HG02970 (cell line): Measurements from ENCODE around the gene SDS.

Experiments used
- ATAC-seq: cut with Tn5 transposase; IDR thresholded peaks from one replicate; pipeline ENCODE4 v1.9.1; 2021; ENCODE audit warnings: mild to moderate bottlenecking, moderate library complexity, moderate number of reproducible peaks; ENCODE audit not compliant: unreplicated experiment, low FRiP score

SDS gene

DNA sequence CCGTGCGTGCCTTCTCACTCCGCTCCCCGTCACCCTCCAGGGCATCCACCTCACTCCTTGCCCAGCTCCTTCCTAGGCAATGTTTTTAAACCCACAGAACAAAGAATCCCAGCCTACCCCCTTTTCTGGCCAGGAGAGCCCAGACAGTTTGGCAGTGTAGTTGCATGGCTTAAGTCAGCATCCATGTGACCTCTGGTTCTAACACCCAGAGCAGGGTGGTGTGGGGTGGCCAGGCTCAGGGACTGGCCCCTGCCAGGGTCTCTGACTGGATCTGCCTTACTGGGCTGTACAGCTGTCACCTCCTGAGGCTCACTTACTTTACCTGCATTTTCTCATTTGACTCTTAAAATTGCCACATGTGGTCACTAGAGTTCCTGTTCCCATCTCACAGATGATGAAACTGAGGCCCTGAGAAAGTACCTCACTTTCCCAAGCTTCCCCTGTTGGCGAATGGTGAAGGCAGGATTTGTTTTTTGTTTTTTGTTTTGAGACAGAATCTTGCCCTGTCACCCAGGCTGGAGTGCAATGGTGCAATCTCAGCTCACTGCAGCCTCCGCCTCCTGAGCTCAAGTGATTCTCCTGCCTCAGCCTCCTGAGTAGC, 18.3 kb downstream of the SDS start:
- no peak for ATAC-seq

DNA sequence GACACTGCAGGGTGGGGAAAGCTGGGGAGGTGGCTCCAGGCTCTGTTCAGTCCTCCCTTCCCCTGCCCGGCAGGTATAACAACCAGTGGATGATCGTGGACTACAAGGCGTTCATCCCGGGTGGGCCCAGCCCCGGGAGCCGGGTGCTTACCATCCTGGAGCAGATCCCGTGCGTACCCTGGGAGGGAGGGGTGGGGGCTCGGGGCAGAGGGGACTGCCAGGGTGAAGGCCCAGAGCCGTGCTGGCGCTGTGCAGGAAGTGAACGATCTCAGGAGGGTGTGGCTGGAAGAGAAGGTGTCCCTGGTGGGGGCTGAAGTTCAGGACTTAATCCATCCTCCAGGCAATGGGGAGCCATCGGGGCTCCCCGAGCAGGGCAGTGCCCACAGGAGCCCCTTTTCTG, 18.9 kb downstream of the SDS start:
- no peak for ATAC-seq

DNA sequence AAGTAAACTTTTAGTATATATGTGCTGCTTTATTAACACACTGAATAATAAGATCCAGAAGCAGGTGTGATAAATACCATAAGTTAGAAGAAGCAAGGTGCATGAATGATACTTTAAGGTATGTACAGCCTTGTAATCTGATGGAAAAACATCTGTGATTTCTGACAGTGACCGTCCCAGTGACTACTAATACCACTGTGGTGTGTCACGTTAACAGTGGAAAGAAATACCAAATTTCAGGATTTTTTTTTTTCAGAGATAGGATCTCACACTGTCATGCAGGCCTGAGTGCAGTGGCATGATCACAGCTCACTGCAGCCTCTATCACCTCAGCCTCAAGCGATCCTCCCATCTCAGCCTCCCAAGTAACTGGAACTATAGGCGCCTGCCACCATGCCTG, 21.5 kb downstream of the SDS start:
- no peak for ATAC-seq

GRCh38 chr12:113381220-113381619, 22.5 kb downstream of the SDS start:
- no peak for ATAC-seq

DNA sequence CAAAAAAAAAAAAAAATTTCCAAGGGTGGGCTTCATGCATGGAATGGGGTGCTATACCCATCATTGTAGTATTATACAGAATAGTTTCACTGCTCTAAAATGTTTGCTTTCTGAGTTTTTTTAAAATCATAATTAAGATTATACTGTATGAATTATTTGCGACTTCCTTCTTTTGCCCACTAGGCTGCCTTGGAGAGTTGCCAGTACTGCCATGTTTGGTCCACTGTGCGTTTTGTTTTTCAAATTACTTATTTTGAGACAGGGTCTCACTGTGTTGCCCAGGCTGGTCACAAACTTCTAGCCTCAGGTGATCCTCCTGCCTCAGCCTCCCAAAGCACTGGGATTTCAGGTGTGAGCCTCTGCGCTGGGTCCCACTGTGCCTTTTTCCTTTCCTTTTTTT, 25.4 kb downstream of the SDS start:
- no peak for ATAC-seq

GRCh38 chr12:113374823-113375428, 28.8 kb downstream of the SDS start:
- no peak for ATAC-seq

- ATAC-seq, result no peak
Measured at GRCh38 chr12:113373969-113374368, 29.7 kb downstream of the SDS start.

DNA sequence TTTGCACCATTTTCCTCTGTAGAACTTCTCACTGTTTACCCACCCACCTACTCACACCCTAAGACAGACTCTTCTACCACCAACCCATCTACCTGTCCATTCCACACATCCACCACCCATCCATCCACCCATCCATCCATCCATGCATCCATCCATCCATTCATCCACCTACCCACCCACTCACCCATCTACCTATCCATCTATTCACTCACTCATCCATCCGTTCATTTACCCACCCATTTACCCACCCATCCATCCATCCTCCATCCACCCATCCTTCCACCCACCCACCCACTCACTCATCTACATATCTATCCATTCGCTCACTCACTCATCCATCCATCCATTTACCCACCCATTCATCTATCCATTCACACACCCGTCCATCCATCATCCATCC, 30.2 kb downstream of the SDS start:
- no peak for ATAC-seq

GRCh38 chr12:113372371-113372770, 31.3 kb downstream of the SDS start:
- ATAC-seq, result no peak

DNA sequence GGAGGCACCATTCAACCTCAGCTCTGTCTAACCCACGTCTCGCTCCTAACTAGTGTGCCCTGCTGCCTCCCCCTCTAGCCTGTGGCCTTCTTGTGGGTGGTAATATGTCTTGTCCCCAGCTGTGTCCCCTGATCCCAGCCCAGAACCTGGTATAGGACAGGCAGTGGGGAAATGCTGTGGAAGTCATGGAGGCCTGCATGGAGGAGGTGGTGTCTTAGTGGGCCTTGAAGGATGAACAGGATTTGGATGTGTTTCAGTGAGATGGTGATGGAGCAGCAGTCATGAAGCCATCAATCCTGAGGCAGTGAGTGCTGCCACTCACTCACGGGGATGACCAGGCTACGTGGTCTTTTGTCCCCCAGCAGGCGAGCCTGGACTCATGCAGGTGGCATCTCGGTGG, 31.9 kb downstream of the SDS start:
- no peak for ATAC-seq

DNA sequence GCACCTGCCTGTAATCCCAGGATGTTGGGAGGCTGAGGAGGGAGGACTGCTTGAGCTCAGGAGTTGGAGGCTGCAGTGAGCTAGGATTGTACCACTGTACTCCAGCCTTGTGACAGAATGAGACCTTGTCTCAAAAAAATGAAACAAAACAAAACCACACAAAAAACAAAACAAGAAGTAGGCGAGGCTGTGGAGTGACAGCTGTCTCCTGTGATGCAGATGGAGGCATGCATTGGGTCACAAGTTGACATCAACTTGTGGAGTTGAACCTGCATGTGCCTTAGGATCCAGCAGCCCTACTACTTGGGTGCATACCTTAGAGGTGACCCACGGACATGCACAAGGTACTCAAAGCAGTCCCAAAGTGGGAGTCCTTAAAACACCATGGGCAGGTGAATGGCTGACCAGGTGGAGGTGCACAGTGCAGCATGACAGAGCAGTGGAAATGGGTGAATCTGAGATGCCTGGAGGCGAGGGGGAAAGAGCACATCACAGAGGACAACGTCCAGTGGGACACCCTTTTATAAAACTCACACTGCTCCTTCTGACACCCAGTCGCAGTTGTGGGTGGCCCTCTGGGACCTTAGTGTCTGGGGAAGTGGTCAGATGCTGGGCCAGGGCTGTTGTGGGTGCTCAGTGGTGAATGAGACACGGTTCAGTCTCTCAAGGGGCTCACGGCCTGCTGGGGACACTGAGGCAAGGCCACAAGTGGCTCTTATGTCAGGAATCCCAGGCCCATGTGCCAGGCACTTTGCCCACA, 32.6 kb downstream of the SDS start:
- ATAC-seq, result no peak

DNA sequence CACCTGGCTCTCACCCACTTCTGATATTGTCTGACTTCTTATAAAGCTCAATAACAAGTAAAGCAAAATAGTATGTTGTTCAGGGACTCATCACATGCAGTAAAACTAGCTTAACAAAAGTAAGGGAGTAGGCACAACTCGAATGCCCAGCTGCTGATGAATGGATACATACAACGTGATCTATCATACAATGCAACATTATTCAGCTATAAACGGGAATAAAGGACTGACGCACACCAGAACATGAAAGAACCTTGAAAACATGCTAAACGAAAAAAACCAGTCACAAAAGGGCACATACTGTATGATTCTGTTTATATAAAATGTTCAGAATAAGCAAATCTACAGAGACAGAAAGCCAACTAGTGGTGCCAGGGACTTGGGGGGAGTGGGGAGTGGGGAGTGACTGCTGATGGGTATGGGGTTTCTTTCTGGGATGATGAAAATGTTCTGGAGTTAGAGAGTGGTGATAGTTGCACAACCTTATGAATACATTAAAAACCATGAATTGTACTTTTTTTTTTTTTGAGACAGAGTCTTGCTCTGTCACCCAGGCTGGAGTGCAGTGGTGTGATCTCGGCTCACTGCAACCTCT, 34.2 kb downstream of the SDS start:
- ATAC-seq, result no peak

DNA sequence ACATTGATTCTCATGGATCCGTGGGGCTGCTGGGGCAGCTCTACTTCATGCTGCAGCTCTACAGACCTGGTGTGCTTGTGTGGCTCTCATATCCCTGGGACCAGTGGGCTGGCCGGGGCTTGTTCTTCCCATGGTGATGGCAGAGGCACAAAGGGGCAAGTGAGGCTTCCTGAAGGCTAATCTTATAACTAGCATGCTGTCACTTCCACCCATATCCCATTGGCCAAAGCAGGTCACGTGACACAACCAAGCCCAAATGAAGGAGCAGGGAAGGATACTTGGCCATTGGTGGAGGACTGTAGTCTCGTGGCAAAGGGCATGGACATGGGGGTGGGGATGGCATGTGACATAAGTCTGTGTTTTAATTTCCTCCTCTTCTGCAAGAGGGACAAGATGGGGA, 35.4 kb downstream of the SDS start:
- no peak for ATAC-seq

GRCh38 chr12:113366827-113367226, 36.9 kb downstream of the SDS start:
- ATAC-seq, result no peak

GRCh38 chr12:113365639-113366395, 37.9 kb downstream of the SDS start:
- no peak for ATAC-seq

GRCh38 chr12:113364698-113365097, 39.0 kb downstream of the SDS start:
- no peak for ATAC-seq

DNA sequence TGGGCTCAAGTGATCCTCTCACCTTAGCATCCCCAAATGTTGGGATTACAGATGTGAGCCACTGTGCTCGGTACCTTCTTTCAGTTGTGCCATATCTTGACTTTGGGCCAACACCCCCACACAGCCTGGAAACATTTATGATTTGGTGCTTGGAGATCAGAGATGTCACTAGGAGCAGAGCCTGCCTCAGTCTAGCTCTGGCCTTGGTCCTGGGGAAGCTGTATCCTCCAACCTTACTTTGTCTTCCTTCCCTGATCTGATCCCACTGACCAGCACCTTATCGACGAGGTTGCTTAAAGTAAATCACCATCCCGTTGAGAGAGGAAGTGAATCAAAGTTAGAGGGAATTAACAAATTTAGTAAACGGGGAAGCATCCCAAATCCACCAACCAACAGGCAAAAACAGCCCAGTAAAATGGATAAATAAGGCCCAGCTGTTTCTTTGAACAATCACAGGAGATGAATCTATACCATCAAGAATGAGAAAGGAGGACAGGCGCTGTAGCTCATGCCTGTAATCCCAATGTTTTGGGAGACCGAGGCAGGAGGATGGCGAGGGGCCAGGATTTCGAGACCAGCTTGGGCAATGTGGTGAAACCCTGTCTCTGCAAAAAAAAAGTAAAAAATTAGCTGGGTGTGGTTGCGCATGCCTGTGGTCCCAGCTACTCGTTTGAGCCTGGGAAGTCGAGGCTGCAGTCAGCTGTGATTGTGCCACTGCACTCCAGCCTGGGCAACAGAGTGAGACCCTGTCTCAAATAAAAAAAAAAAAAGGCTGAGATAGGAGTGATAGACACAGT, 41.9 kb downstream of the SDS start:
- ATAC-seq, result no peak

- ATAC-seq, result no peak
Measured at GRCh38 chr12:113359939-113360748, 43.5 kb downstream of the SDS start.
